NCI-H2227 (cell line): Measurements from ENCODE around the gene HMGN4.
"Not testable (repeated sequence)": the region's sequence is repeated elsewhere in the genome, so short reads cannot be mapped to it uniquely, and the experiment has no call there.

Source experiments
- DNase-seq: peaks from one replicate; lab custom pipeline; 2025; ENCODE audit not compliant: unreplicated experiment; lab: John Stamatoyannopoulos, UW

Gene HMGN4

DNA sequence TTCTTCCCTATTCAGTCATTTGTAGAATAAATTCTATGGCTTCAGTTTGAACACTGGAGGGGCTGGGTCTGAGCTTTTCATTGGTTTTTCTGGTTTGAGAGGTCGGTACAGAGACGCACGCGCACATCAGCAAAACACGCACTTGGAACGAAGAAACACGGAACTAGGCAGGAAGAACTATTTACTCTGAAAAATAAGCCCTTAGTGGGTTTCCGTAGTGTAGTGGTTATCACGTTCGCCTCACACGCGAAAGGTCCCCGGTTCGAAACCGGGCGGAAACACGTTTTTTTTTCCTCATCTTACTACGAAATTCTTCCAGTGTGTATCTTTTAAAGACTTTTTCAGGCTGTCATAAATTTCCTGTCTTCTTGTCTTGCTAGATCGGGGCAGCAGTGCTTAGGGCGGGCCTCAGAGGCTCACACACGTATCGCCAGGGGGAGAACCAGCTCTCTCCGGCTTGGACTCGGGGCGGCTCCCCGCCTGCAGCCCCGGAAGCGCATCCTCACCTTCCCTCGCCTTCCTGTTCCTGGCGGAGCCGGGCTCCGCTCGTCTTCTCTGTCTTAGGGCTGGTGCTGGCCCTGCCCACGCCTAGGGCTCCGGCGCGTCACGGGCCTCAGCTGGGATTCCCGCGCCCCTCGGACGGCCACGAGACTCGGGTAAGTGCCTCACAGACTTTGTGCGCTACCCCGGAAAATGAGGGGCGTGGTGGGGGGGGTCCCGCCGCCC is at the start of gene HMGN4:
Gene HMGN4 (plus strand): TSS at position 521 of the 726 bp plus-strand sequence. CDS start 6,841 bp downstream, outside the sequence.
- DNase-seq, result peak; percentile 93

DNA sequence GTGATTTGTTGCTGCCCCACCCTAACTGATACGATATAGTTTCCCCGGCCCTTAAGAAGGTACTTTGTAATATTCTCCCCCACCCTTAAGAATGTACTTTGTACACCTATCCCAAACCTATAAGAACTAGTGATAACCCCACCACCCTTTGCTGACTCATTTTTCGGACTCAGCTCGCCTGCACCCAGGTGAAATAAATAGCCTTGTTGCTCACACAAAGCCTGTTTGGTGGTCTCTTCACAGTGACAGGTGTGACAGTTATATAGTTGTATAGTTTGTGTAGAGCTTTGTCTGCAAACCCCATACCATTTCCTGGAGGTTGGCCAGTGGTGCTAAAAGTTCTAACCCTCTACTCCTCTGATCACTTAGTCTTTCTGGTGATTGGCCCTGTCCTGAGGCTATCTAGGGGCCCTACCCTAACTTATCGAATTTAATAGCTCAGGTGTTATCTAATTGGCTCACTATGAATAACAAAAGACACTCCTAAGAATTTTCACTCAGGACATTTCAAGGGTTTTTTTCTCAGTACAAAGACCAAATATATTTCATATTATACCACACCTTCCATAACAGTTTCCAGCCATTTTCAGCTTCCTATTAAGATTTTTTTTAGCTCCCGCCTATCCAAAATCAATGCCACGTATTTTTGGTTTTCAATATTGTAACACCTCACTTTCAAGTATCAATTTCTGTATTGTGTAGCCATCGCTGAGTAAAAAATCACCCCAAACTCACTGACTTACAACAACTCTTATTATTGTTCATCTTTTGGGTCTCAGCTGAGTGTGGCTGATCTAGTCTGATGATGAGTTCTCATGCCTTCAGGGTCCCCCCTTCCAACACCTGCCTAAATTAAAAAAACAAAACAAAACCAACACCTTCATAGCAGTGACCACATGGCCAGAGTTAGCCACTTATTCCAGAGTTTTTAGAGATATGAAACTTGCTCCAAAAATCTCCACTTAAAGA is 47.9 kb upstream of the HMGN4 start:
- no peak for DNase-seq

DNA sequence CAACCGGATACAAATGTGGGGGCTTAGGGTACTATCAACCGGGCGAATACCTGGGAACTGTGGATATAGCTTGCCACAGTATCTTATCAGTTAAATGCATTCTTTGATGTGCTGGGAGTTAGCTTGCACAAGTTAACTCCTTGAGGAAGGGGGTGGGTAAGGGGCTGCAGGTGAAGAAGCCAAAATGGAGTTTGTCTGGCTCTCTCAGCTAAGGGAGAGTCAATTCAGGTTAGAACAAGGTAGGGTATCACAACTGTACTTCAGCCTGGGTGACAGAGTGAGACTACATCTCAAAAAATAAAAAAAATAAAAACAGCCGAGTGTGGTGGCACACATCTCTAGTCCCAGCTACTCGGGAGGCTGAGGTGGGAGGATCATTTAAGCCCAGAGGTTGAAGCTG is 46.6 kb upstream of the HMGN4 start:
- DNase-seq, result no peak

DNA sequence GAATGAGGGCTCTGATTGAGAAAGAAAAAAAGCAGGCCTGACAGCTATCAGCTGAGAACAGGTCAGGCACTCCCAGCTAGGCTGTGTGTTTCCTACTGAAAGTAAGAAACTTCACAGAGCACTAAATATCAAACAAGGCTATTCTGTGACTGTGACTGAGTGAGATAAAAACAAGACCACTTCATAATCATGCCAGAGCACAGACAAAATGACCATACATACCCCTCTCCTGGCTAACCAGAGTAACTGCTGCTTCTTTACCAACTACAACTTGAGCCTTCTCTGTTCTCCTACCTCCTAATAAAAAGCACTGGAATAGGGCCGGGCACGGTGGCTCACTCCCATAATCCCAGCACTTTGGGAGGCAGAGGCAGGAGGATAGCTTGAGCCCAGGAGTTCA is 44.9 kb upstream of the HMGN4 start:
- DNase-seq, result no peak

DNA sequence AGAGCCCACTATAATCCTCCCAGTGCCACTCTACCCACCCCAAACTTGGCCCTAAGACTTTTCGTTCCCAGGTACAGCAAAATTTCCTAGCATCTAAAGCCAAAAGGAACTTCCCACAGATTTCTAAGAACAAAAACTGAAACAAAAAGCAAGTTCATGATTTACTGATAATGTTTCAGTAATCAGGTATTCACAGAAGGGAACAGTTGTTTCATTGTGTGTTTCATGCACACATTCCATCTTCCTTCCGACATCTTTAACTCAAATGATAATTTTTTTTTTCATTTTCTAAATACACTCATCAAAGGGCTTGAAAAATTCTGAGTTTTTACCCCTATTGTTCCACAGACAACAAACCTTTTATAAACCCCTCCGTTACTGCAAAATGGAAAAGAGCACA is 44.0 kb upstream of the HMGN4 start:
- DNase-seq, result no peak

DNA sequence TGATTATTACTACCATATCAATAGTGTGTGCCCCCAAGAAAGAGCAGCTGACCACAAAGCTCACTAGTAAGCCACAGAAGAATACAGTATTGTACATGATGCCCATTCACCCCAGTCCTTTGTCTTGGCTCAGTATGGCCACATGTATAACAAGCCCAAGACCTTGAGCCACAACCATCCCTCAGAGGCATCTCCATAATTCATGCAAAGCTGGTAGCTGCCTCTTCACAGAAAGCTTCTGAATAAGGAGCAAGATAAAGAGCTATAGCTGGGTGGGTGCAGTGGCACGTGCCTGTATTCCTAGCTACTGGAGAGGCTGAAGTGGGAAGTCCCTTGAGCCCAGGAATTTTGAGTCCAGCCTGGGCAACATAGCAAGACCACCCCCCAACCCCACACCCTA is 42.9 kb upstream of the HMGN4 start:
- no peak for DNase-seq

DNA sequence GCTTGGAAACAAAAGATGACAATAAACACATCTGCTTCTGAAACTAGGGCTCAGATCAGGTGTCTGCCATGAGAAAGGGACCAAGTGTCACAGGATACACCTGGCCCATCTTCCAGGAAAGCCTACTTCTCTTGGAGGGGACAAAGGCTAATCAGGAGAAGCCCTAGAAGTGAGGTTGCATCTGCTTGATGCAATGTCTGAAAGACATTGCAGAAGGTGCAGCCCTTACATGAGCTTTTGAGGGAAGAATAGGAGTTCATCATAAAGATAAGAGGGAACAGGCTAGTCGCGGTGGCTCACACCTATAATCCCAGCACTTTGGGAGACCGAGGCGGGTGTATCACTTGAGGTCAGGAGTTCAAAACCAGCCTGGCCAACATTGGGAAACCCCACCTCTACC is 40.6 kb upstream of the HMGN4 start:
- DNase-seq, result no peak

DNA sequence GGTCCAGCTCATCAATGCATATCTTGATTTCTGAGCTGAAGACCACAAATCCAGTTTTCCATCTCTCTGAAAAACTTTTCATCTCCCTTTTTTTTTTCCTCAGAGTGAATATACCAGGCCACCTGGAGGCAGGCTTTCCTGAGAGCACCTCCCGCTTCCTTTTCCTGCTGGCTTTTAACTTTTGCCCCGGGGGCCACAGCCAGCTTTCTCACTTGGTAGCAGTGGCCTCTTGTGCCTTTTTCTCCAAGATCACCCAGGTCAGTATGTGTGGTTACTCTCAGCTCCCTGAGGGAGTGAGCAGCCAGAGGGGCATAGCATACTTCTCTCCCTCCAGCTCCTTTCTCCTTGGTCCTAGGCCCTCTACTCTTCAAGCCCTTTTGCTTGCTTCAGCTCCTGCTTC is 38.1 kb upstream of the HMGN4 start, which contains the start of gene BTN1A1:
Gene BTN1A1 (plus strand): TSS at position 202 of the 400 bp plus-strand sequence. CDS start 984 bp downstream, outside the sequence.
- DNase-seq, result no peak

DNA sequence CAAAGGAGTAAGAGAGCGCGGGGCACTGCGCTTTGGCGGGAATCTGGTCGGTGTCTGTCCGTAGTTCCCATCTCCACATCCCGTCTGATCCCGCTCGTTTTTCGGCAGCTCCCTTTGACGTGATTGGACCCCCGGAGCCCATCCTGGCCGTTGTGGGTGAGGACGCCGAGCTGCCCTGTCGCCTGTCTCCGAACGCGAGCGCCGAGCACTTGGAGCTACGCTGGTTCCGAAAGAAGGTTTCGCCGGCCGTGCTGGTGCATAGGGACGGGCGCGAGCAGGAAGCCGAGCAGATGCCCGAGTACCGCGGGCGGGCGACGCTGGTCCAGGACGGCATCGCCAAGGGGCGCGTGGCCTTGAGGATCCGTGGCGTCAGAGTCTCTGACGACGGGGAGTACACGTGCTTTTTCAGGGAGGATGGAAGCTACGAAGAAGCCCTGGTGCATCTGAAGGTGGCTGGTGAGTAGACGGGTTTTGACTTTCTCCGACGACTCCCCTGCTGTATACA is 36.6 kb upstream of the HMGN4 start:
- peak; percentile 66 for DNase-seq

DNA sequence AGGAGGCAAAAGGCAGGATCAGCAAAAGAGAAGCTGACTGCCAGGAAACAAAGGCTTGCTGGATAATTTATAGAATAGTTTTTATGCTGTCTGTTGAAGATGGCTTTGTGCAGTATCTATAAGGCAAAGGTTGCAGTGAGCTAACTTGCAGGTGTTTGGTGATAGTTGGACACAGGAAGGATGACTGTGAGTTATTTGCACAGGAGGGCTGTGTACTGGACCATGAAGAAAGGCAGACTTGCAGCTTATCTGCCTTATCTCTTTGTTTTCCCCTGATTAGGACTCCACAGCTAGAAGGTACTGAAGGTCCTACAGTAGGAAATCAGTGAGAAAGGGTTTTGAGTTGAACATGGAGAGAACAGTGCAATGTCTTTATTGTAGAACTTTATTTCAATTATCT is 36.0 kb upstream of the HMGN4 start:
- DNase-seq, result no peak

DNA sequence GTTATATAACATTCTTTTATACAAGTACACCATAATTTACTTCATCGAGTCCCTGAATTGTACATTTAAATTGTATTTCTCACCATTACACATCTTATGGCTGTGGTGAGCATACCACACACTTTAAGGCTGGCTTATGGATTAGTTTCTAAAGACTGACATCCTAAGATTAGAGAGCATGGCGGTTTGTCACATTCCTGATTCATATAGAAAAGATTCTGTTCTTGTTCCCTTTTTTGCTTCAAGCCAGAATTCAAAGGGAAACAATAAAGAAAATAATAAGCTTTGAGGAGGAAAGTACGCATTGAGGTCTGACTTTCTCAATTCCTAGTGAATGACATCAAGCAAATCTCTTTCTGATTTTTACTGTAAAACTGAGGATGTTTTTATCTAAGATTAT is 35.5 kb upstream of the HMGN4 start:
- no peak for DNase-seq

DNA sequence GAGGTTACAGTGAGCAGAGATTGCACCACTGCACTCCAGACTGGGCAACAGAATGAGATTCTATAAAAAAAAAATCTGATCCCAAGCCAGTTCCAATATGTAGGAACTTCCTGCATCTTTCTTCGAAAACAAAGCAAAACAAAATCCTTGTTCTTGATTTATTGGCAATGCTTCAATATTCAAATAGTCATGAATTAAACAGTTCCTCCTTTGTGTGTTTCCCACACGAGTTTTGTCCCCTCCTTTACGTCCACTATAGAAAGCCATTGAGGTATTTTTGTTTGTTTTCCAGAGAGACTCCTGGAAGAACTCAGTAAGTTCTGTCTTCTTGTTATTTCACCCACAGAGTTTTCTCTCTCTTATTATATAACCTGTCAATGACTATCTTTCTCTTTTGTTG is 30.5 kb upstream of the HMGN4 start:
- no peak for DNase-seq

DNA sequence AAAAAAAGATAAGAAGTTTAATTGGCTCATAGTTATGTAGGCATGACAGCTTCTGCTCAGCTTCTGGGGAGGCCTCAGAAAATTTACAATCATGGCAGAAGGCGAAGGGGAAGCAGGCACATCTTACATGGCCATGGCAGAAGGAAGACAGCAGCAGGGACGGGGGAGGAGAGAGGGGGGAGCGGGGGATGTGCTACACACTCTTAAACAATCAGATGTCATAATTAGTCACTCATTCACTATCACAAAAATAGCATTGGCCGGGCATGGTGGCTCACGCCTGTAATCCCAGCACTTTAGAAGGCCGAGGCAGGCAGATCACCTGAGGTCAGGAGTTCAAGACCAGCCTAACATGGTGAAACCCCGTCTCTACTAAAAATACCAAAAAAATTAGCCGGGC is 27.1 kb upstream of the HMGN4 start:
- DNase-seq, result not testable (repeated sequence)

DNA sequence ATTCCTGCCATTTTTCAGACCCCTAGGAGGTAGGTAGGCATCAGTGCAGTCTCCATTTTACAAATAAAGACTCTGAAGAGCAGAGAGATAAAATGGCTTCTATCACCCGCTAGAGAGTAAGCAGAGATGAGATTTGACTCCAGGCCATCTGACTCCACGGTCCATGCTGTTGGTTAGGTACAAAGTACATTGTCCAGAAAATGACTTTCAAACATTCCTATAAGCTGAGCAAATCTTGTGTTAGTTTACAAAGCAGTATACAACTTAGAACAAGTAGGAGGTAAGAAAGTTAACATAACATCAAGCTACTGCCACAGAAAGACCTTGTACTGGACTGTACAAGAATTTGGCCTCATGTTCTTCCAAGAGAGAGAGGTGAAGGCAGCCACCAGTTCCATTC is 23.2 kb upstream of the HMGN4 start:
- no peak for DNase-seq

DNA sequence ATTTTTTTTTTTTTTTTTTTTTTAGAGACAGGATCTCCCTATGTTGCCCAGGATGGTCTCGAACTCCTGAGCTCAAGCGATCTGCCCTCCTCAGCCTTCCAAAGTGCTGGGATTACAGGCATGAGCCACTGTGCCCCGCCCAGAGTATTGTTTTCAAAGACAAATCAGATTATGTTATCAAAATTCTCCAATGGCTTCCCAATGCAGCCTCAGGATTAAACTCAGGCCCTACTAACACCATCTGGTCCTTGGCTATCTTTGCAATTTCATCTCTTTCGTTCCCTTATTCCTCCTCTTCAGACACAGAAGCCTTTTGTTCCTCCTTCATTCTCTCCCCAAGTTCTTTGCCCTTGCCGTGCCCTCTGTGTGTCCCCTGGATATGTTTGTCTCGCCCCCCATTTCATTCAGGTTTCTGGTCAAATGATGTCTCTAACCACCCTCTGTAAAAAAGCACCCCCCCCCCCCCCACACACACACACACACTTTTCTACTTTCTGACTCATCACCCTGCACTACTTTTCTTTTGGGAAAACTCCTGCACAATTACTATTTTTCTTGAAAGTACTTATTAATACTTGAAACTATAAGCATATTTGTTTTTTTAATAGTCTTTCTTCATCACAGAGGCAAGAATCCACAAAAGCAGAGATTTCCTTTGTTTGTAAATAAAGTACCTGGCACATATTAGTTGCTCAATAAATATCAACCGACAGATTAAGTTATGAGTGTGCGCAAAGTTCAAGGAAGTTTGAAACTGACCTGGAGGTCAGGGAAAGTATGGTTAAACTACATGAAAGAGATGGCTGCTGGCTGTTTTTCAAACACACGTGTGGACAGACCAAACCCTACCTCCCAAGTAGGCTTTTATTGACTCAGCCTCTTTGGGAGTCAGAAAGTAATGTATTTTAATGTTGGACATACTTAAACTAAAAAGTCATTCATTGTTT is 21.4 kb upstream of the HMGN4 start:
- DNase-seq, result no peak

DNA sequence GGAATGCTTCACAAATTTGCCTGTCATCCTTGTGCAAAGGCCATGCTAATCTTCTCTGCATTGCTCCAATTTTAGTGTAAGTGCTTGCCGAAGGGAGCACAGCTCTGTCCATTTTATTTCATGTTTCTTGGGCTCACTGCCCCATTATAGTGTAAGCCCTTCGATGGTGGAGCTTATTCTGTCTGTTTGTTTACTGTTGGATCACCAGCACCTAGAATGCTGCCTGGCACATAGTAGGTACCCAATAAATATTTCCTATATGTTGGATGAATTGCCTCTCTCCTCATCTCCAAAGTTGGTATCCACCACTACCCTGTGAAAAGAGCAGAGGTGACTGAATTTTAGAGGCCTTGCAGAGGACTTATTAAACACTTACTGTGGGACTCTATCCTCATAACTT is 18.8 kb upstream of the HMGN4 start:
- DNase-seq, result no peak

DNA sequence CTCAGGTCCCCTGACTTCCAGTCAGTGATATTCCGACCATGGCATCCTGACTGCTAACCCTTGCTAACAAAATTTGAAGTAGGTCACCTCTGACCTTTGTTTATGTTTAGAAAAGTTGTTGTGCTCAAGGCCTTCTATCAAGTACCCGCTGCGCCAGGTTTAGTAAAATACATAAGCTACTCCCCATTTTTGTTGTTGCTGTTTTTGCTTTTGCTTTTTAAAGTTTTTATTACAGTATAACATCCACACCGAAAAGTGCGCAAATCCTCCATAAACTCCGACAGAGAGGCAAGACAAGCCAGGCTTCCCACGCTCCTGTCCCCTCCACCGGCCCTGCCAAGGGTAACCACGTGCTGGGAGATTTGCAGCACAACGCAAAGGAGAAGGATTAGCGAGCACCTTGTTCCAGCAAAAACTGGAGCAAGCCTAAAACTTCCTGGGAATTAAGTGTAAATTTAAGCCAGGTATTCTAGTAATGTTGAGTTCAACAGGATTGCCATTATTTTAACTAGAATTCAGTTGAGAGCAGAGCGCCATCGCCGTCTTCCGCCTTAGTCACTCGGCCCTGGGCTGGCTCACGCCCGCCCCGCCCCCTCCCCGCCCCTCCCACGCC is 17.8 kb upstream of the HMGN4 start:
- DNase-seq, result peak; percentile 79

DNA sequence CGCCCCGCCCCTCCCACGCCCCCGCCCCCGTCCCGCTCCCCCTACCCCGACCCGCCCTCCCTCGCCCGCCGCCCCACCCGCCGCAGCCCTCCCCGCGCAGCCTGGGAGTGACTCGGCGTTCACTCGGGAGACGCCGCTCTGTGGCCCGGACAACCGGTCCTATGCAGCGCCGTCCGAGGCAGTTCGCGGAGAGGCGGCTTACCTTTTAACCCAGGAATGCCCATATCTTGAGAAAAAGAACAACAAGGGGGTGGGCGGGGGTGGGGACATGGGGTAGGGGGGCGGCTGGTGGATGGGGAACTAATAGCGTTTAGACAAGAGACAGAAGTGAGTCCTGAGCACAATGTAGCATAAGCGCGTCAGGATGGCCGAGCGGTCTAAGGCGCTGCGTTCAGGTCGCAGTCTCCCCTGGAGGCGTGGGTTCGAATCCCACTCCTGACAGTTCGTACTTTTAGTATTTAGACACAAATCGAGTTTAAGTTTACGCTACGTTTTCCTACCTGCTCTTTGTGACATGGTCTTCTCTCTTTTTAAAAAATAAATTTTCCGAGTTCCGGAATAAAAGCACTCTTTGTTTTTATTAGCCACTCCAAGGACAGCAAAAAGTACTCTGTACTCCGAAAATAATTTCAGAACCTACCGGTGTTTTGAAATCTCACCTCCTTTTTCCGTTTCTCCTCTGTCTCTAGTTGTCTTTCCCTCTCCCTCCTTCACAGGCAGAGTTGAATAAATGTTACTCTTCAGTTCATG is 17.1 kb upstream of the HMGN4 start:
- DNase-seq, result peak; percentile 94

DNA sequence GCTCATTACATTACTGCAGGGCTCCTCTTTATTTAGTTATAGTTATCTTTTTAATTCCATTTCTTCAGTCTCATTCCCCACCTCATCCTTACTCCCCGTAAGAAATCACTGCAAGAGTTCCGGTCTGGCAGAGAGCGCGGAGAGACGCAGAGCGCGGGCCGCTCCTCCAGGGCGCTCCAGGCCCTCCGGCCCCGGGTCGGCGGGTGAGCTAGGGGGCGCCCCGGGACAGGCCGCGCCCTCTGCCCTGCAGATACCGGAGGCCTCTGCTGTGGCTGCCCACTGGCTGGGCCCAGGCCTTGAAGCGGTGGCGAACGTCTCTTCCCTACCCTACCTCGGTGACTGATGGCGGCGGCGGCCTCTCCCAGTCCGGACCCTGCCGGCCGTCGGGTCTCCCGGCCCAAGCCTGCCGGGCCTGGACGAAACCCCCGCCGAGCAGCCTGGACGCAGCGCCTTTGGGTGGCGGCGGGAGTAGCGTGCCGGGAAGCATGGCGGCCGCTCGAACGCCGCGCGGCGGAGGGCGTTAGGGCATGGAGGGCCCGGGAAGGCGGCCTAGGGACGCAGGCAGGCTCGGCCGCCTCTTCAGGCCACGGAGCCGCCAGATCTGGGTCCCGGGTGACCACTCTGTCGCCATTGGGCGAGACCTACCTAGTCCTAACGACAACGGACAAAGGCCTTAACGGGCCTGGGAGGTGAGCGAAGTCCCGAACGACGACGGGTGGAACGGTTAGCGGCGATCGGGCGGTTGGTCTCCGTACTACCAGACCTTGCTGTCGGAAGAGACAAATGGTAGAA is 16.4 kb upstream of the HMGN4 start:
- DNase-seq, result peak; percentile 68
